Measurements from ENCODE around the gene CNTNAP2. TPM values are rescaled to one million over a fixed set of nuclear protein-coding genes. Genes with fewer than 3 reads are reported as not detected.

Gene CNTNAP2
- total RNA-seq, 4 donors from 2014 or later, result 0.42 TPM; not detected in 3

GRCh38 chr7:147547252-147547897, 1430.8 kb downstream of the CNTNAP2 start:
- H3K27ac ChIP-seq, result no peak overlapping the region
- H3K27me3 ChIP-seq, result no peaks in the 10 kb centered on the region
- no peak overlapping the region for H3K4me3 ChIP-seq
- WGBS, 2 donors, result 79 to 83% methylated on average over 6 of the region's 6 CpGs
- H3K4me1 ChIP-seq, result no peaks in the 10 kb centered on the region
- H3K9me3 ChIP-seq, result peaks cover 0 to 12% (median 0%) of the 10 kb centered on the region in 4 donors
- H3K36me3 ChIP-seq, result no peaks in the 10 kb centered on the region
- no peak for DNase-seq (ENCODE audit: low spot score in 2 of 2)
- TF ChIP-seq CTCF (IDR thresholded peaks at IDR 0.05), result no peak

- no peaks in the 10 kb centered on the region for H3K36me3 ChIP-seq
- no peak for TF ChIP-seq CTCF (IDR thresholded peaks at IDR 0.05)
- no peak for TF ChIP-seq EP300 (IDR thresholded peaks at IDR 0.05)
- TF ChIP-seq POLR2A (IDR thresholded peaks at IDR 0.05), result no peak
- no peaks in the 10 kb centered on the region for H3K27me3 ChIP-seq
- no peaks in the 10 kb centered on the region for H3K4me1 ChIP-seq
- no peak overlapping the region for H3K4me3 ChIP-seq
- DNase-seq (ENCODE audit: low spot score in 2 of 2), result no peak
- H3K27ac ChIP-seq, result no peak overlapping the region
- H3K9me3 ChIP-seq, result no peaks in the 10 kb centered on the region
These were observed 1439.7 kb downstream of the CNTNAP2 start for GRCh38 chr7:147556317-147556716.

GRCh38 chr7:147563669-147564068, 1447.1 kb downstream of the CNTNAP2 start:
- Histone ChIP-seq H3K27ac (no peak overlapping the region), H3K27me3 (no peaks in the 10 kb centered on the region), H3K4me1 (no peaks in the 10 kb centered on the region), H3K36me3 (no peaks in the 10 kb centered on the region), H3K4me3 (no peak overlapping the region), H3K9me3 (no peaks in the 10 kb centered on the region)
- DNase-seq (ENCODE audit: low spot score in 2 of 2), result no peak
- 84 to 97% methylated on average over 1 of the region's 1 CpG for WGBS, 2 donors
- TF ChIP-seq POLR2A (IDR thresholded peaks at IDR 0.05) (no peak), CTCF (IDR thresholded peaks at IDR 0.05) (no peak), EP300 (IDR thresholded peaks at IDR 0.05) (no peak)

- Histone ChIP-seq H3K36me3 (no peaks in the 10 kb centered on the region), H3K27ac (no peak overlapping the region), H3K9me3 (no peaks in the 10 kb centered on the region), H3K4me3 (no peak overlapping the region), H3K4me1 (no peaks in the 10 kb centered on the region), H3K27me3 (no peaks in the 10 kb centered on the region)
- no peak for TF ChIP-seq CTCF (IDR thresholded peaks at IDR 0.05)
- 82 to 85% methylated on average over 4 of the region's 4 CpGs for WGBS, 2 donors
- no peak for DNase-seq (ENCODE audit: low spot score in 2 of 2)
These were observed 1448.3 kb downstream of the CNTNAP2 start for GRCh38 chr7:147564786-147565476.

GRCh38 chr7:147567043-147567442, 1450.4 kb downstream of the CNTNAP2 start:
- Histone ChIP-seq H3K4me3 (no peak overlapping the region), H3K4me1 (no peaks in the 10 kb centered on the region), H3K27ac (no peak overlapping the region), H3K9me3 (no peaks in the 10 kb centered on the region), H3K27me3 (no peaks in the 10 kb centered on the region), H3K36me3 (no peaks in the 10 kb centered on the region)
- no peak for DNase-seq (ENCODE audit: low spot score in 2 of 2)
- TF ChIP-seq CTCF (IDR thresholded peaks at IDR 0.05), result no peak
- no peak for TF ChIP-seq EP300 (IDR thresholded peaks at IDR 0.05)
- TF ChIP-seq POLR2A (IDR thresholded peaks at IDR 0.05), result no peak
- 72 to 74% methylated on average over 3 of the region's 3 CpGs for WGBS, 2 donors

All from tibial nerve (tissue), 4 donors.